ENCODE data around the gene TOM1L2.

- TF ChIP-seq SPI1 (IDR thresholded peaks at IDR 0.05; ENCODE audit: low read depth, low read length) (no peak), POLR2AphosphoS5 (IDR thresholded peaks at IDR 0.05; ENCODE audit: low read depth, low read length) (no peak), TAF1 (IDR thresholded peaks at IDR 0.05; ENCODE audit: low read depth, low read length) (no peak), POLR2A (IDR thresholded peaks at IDR 0.05; ENCODE audit: low read depth, low read length) (no peak)
Measured at GRCh38 chr17:17856386-17856785, 115.8 kb downstream of the TOM1L2 start.

All from GM12891 (cell line).